Caco-2 (cell line): Measurements from ENCODE around the gene SNRPA1. TPM values are rescaled to one million over a fixed set of nuclear protein-coding genes. Genes with fewer than 3 reads are reported as not detected.

Experiments used
- BruUV-seq: library from RNA; stranded (reverse); fragments of 400-500 nt; replicated peaks from 2 replicates; lab custom pipeline; 2021; lab: Mats Ljungman, UMichigan
- CTCF ChIA-PET: fragments of 300-600 bp; sonication (Branson Sonifier 250); formaldehyde crosslinking; loops from one replicate; lab custom pipeline; 2022; ENCODE audit warnings: antibody characterized with exemption; lab: Charles Lee
- POLR2A ChIA-PET: fragments of 300-600 bp; sonication (Branson Sonifier 250); formaldehyde crosslinking; loops from one replicate; lab custom pipeline; 2022; ENCODE audit warnings: antibody characterized with exemption; lab: Charles Lee
- DNase-seq, 2 experiments: peaks; one replicate each; pipeline versions ENCODE4 v3.0.0 to v3.0.0-alpha.2; 2020 to 2022
- H3K27me3 ChIP-seq: replicated peaks from 2 replicates; pipeline ENCODE4 v1.6.0; 2011; ENCODE audit warnings: low read length; ENCODE audit not compliant: control insufficient read depth, insufficient read depth
- H3K36me3 ChIP-seq: 2 replicates; pipeline ENCODE4 v1.5.1; 2011; ENCODE audit warnings: low read length; ENCODE audit not compliant: control insufficient read depth, insufficient read depth
- H3K4me1 ChIP-seq: fragments of 250-450 bp; sonication (Bioruptor Pico); 2 replicates; pipeline ENCODE4 v1.5.1; 2020; ENCODE audit warnings: mild to moderate bottlenecking
- H3K4me3 ChIP-seq: 2 replicates; pipeline ENCODE4 v1.5.1; 2011; ENCODE audit warnings: low read depth, mild to moderate bottlenecking, control low read depth, low read length
- H3K9me3 ChIP-seq: fragments of 250-450 bp; sonication (Bioruptor Pico); 2 replicates; pipeline ENCODE4 v1.5.1; 2020; ENCODE audit warnings: mild to moderate bottlenecking, moderate library complexity
- H3K27ac Mint-ChIP-seq: one replicate; pipeline ENCODE4 v1.8.0; 2022; ENCODE audit warnings: mixed read lengths; ENCODE audit not compliant: unreplicated experiment
- H3K27me3 Mint-ChIP-seq: one replicate; pipeline ENCODE4 v1.8.0; 2022; ENCODE audit warnings: mixed read lengths; ENCODE audit not compliant: insufficient read depth, unreplicated experiment
- H3K36me3 Mint-ChIP-seq: one replicate; pipeline ENCODE4 v1.8.0; 2022; ENCODE audit warnings: mild to moderate bottlenecking, mixed read lengths; ENCODE audit not compliant: insufficient read depth, unreplicated experiment
- H3K4me1 Mint-ChIP-seq: one replicate; pipeline ENCODE4 v1.8.0; 2022; ENCODE audit warnings: low read depth, mixed read lengths; ENCODE audit not compliant: unreplicated experiment
- H3K4me3 Mint-ChIP-seq: one replicate; pipeline ENCODE4 v1.8.0; 2022; ENCODE audit warnings: mild to moderate bottlenecking, moderate library complexity, mixed read lengths; ENCODE audit not compliant: unreplicated experiment
- H3K9me3 Mint-ChIP-seq: one replicate; pipeline ENCODE4 v1.8.0; 2022; ENCODE audit warnings: mixed read lengths; ENCODE audit not compliant: unreplicated experiment
- CTCF ChIP-seq, 2 experiments: fragments of 200-600 bp in 1 of 2; IDR thresholded peaks; 1 replicate in 1 of 2; 2 replicates in 1 of 2; pipeline versions ENCODE4 v1.5.1 to v1.8.0; 2011 to 2022; ENCODE audit warnings: antibody characterized with exemption in 1 of 2, control low read depth in 1 of 2, inconsistent platforms in 1 of 2, low read depth in 1 of 2, low read length in 1 of 2, mild to moderate bottlenecking in 1 of 2, moderate library complexity in 1 of 2; ENCODE audit not compliant: insufficient read depth in 1 of 2, severe bottlenecking in 1 of 2, unreplicated experiment in 1 of 2
- intact Hi-C: fragments of 100-400 bp; cut with micrococcal nuclease; formaldehyde crosslinking; loops from one replicate; pipeline ENCODE4 v1.10.0; 2022; ENCODE audit not compliant: unreplicated experiment
- total RNA-seq: library from RNA; stranded (reverse); gene quantifications from 2 replicates; pipeline ENCODE4 v1.2.3, GENCODE V29; 2022

Gene SNRPA1
- total RNA-seq, 1 experiment from 2014 or later, result 123 TPM

GRCh38 chr15:101320501-101321052, 25.5 kb upstream of the SNRPA1 start:
- H3K36me3 ChIP-seq, result no peaks in the 10 kb centered on the region; the same call in 1 of the 2 replicates
- H3K27me3 Mint-ChIP-seq, result no peaks in the 10 kb centered on the region
- ChIA-PET CTCF (no interaction called here), POLR2A (no interaction called here)
- no peak for TF ChIP-seq CTCF (IDR thresholded peaks at IDR 0.05; ENCODE audit: insufficient read depth in 1 of 2, low read depth in 1 of 2, low read length in 1 of 2, severe bottlenecking in 1 of 2, unreplicated experiment in 1 of 2)
- H3K27me3 ChIP-seq, result no peaks in the 10 kb centered on the region
- DNase-seq, result no peak
- peaks cover 9% of the 10 kb centered on the region for H3K36me3 Mint-ChIP-seq
- no peak overlapping the region for H3K4me3 Mint-ChIP-seq
- intact Hi-C loops, result no loop called here
- H3K4me1 Mint-ChIP-seq, result peaks cover 6% of the 10 kb centered on the region
- H3K9me3 Mint-ChIP-seq, result no peaks in the 10 kb centered on the region
- no TSS peak for BruUV-seq
- peaks cover 10% of the 10 kb centered on the region for H3K4me1 ChIP-seq
- H3K9me3 ChIP-seq, result no peaks in the 10 kb centered on the region
- H3K4me3 ChIP-seq, result no peak overlapping the region
- H3K27ac Mint-ChIP-seq, result no peak overlapping the region

- POLR2A ChIA-PET, result no interaction called here
These were observed 23.8 kb upstream of the SNRPA1 start for GRCh38 chr15:101318839-101319238.

GRCh38 chr15:101318147-101318819, 23.2 kb upstream of the SNRPA1 start:
- Histone ChIP-seq H3K4me3 (no peak overlapping the region), H3K4me1 (no peaks in the 10 kb centered on the region), H3K27me3 (no peaks in the 10 kb centered on the region), H3K9me3 (no peaks in the 10 kb centered on the region), H3K36me3 (no peaks in the 10 kb centered on the region)
- Mint-ChIP-seq H3K27ac (no peak overlapping the region), H3K27me3 (no peaks in the 10 kb centered on the region), H3K36me3 (peaks cover 9% of the 10 kb centered on the region), H3K4me3 (no peak overlapping the region), H3K9me3 (no peaks in the 10 kb centered on the region), H3K4me1 (no peaks in the 10 kb centered on the region)
- ChIA-PET CTCF (interaction anchor here (0.5 kb wide), 1 partner anchor 537 kb away, joined by 3 read pairs; no protein-coding TSS in a partner anchor), POLR2A (no interaction called here)
- DNase-seq, result no peak
- no TSS peak for BruUV-seq
- intact Hi-C loops, result no loop called here
- TF ChIP-seq CTCF (IDR thresholded peaks at IDR 0.05; ENCODE audit: insufficient read depth in 1 of 2, low read depth in 1 of 2, low read length in 1 of 2, severe bottlenecking in 1 of 2, unreplicated experiment in 1 of 2), result no peak

More at GRCh38 chr15:101318839-101319238, 23.8 kb upstream of the SNRPA1 start:
- BruUV-seq, result no TSS peak
- Mint-ChIP-seq H3K27ac (no peak overlapping the region), H3K4me3 (no peak overlapping the region), H3K4me1 (no peaks in the 10 kb centered on the region), H3K36me3 (peaks cover 9% of the 10 kb centered on the region), H3K27me3 (no peaks in the 10 kb centered on the region), H3K9me3 (no peaks in the 10 kb centered on the region)
- Histone ChIP-seq H3K9me3 (no peaks in the 10 kb centered on the region), H3K27me3 (no peaks in the 10 kb centered on the region), H3K4me3 (no peak overlapping the region), H3K36me3 (no peaks in the 10 kb centered on the region; the same call in 1 of the 2 replicates), H3K4me1 (no peaks in the 10 kb centered on the region)
- no peak for DNase-seq
- no peak for TF ChIP-seq CTCF (IDR thresholded peaks at IDR 0.05; ENCODE audit: insufficient read depth in 1 of 2, low read depth in 1 of 2, low read length in 1 of 2, severe bottlenecking in 1 of 2, unreplicated experiment in 1 of 2)
- CTCF ChIA-PET, result no interaction called here
- intact Hi-C loops, result no loop called here
